Measurements from ENCODE around the gene VMP1. TPM values are rescaled to one million over a fixed set of nuclear protein-coding genes. Genes with fewer than 3 reads are reported as not detected.

Gene VMP1
- total and polyA plus RNA-seq, 4 donors = 46.4 to 118 (median 71.6) TPM

DNA sequence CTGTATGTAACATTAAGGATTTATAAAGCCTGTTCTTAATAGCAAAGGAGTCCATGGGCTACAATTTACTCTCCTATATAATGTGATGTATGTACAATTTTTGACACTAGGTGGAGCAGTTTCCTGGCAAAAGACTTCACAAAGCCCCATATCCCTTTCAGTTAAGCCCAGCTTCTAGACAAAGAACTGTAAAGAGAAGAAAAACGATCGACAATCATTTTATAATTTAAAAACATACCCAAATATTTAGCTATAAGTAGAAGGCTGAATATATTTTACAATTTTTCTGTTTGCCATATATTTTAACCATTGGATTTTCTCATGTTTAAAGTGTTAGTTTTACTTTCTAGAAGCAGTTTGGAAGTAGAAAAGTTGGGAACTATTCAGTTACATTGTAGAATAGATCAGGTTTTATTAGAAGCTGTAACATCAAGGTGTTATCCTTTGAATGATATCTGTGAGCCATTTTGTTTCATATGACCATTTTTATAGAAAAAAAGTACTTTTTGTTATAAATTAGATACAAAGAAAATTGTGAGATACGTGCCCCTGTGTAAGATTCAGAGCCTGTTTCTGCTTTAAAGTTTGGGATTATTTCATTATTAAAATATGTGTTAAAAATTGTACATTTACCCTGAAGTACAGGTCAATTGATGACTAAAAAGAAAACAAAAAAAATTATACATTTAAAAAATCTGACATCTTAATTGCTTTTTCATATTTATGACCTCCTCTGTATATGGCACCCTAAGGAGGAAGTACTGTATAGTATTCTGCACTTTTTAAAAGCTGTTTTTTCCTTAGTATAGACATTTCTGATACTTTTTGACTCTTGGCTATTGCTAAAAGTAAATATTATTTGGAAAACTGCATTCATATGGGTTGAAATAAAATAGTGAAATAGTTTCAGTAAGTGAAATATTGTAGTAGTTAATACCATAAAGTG is 46.3 kb downstream of the VMP1 start:
- Histone ChIP-seq H3K4me1 (ENCODE audit: control insufficient read depth in 4 of 4, insufficient read depth in 4 of 4, low read length in 3 of 4) (peaks cover 0 to 8% (median 2%) of the 10 kb centered on the region in 4 donors), H3K4me3 (ENCODE audit: low read depth in 1 of 3, low read length in 3 of 3) (no peak overlapping the region), H3K9ac (ENCODE audit: low read depth in 1 of 2, low read length in 2 of 2) (peak overlapping the region in 1 of 2 donors; percentile 45), H3K9me3 (ENCODE audit: control insufficient read depth in 4 of 4, low read length in 3 of 4) (no peaks in the 10 kb centered on the region), H3K27me3 (ENCODE audit: control insufficient read depth in 4 of 4, insufficient read depth in 4 of 4, low read length in 3 of 4) (no peaks in the 10 kb centered on the region), H3K36me3 (ENCODE audit: control insufficient read depth in 4 of 4, insufficient read depth in 3 of 4, low read depth in 1 of 4, low read length in 3 of 4) (peaks cover 0 to 6% (median 1%) of the 10 kb centered on the region in 4 donors), H3K27ac (ENCODE audit: low read depth in 1 of 2, low read length in 2 of 2) (peak overlapping the region in 1 of 2 donors; percentile 22)
- WGBS = 29% methylated on average over 3 of the region's 3 CpGs
- DNase-seq (ENCODE audit: low spot score) = no peak
- TF ChIP-seq, protein P1, sequence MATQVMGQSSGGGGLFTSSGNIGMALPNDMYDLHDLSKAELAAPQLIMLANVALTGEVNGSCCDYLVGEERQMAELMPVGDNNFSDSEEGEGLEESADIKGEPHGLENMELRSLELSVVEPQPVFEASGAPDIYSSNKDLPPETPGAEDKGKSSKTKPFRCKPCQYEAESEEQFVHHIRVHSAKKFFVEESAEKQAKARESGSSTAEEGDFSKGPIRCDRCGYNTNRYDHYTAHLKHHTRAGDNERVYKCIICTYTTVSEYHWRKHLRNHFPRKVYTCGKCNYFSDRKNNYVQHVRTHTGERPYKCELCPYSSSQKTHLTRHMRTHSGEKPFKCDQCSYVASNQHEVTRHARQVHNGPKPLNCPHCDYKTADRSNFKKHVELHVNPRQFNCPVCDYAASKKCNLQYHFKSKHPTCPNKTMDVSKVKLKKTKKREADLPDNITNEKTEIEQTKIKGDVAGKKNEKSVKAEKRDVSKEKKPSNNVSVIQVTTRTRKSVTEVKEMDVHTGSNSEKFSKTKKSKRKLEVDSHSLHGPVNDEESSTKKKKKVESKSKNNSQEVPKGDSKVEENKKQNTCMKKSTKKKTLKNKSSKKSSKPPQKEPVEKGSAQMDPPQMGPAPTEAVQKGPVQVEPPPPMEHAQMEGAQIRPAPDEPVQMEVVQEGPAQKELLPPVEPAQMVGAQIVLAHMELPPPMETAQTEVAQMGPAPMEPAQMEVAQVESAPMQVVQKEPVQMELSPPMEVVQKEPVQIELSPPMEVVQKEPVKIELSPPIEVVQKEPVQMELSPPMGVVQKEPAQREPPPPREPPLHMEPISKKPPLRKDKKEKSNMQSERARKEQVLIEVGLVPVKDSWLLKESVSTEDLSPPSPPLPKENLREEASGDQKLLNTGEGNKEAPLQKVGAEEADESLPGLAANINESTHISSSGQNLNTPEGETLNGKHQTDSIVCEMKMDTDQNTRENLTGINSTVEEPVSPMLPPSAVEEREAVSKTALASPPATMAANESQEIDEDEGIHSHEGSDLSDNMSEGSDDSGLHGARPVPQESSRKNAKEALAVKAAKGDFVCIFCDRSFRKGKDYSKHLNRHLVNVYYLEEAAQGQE (IDR thresholded peaks at IDR 0.05) = no peak
- TF ChIP-seq FOXA2 (IDR thresholded peaks at IDR 0.05) (no peak), RAD21 (IDR thresholded peaks at IDR 0.05) (peak; percentile 96 to 98), HNF4A (conservative IDR thresholded peaks at IDR 0.05) (no peak), RXRA (IDR thresholded peaks at IDR 0.05) (no peak), GABPA (IDR thresholded peaks at IDR 0.05 in 1 of 2, conservative IDR thresholded peaks at IDR 0.05 in 1 of 2) (no peak), EGR1 (IDR thresholded peaks at IDR 0.05; ENCODE audit: low read depth in 2 of 2) (no peak), JUND (IDR thresholded peaks at IDR 0.05) (no peak), HNF4G (IDR thresholded peaks at IDR 0.05) (no peak), SP1 (IDR thresholded peaks at IDR 0.05) (no peak), FOXA1 (IDR thresholded peaks at IDR 0.05) (no peak), TAF1 (conservative IDR thresholded peaks at IDR 0.05) (no peak), YY1 (IDR thresholded peaks at IDR 0.05) (peak; percentile 34), NR2F2 (IDR thresholded peaks at IDR 0.05) (no peak)
- TF ChIP-seq, protein P2, sequence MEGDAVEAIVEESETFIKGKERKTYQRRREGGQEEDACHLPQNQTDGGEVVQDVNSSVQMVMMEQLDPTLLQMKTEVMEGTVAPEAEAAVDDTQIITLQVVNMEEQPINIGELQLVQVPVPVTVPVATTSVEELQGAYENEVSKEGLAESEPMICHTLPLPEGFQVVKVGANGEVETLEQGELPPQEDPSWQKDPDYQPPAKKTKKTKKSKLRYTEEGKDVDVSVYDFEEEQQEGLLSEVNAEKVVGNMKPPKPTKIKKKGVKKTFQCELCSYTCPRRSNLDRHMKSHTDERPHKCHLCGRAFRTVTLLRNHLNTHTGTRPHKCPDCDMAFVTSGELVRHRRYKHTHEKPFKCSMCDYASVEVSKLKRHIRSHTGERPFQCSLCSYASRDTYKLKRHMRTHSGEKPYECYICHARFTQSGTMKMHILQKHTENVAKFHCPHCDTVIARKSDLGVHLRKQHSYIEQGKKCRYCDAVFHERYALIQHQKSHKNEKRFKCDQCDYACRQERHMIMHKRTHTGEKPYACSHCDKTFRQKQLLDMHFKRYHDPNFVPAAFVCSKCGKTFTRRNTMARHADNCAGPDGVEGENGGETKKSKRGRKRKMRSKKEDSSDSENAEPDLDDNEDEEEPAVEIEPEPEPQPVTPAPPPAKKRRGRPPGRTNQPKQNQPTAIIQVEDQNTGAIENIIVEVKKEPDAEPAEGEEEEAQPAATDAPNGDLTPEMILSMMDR (IDR thresholded peaks at IDR 0.05; ENCODE audit: low read depth, low read length, missing input control) = peak; percentile 70
- TF ChIP-seq, protein P3, sequence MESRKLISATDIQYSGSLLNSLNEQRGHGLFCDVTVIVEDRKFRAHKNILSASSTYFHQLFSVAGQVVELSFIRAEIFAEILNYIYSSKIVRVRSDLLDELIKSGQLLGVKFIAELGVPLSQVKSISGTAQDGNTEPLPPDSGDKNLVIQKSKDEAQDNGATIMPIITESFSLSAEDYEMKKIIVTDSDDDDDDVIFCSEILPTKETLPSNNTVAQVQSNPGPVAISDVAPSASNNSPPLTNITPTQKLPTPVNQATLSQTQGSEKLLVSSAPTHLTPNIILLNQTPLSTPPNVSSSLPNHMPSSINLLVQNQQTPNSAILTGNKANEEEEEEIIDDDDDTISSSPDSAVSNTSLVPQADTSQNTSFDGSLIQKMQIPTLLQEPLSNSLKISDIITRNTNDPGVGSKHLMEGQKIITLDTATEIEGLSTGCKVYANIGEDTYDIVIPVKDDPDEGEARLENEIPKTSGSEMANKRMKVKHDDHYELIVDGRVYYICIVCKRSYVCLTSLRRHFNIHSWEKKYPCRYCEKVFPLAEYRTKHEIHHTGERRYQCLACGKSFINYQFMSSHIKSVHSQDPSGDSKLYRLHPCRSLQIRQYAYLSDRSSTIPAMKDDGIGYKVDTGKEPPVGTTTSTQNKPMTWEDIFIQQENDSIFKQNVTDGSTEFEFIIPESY (IDR thresholded peaks at IDR 0.05) = no peak
- TF ChIP-seq, protein P4, sequence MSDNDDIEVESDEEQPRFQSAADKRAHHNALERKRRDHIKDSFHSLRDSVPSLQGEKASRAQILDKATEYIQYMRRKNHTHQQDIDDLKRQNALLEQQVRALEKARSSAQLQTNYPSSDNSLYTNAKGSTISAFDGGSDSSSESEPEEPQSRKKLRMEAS (IDR thresholded peaks at IDR 0.05) = no peak
- TF ChIP-seq, protein P5, sequence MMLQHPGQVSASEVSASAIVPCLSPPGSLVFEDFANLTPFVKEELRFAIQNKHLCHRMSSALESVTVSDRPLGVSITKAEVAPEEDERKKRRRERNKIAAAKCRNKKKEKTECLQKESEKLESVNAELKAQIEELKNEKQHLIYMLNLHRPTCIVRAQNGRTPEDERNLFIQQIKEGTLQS (IDR thresholded peaks at IDR 0.05) = no peak

All from liver (tissue), 9 donors.